HG03135 (cell line): ENCODE data around the gene VIL1.

Source experiments
- ATAC-seq: cut with Tn5 transposase; IDR thresholded peaks from one replicate; pipeline ENCODE4 v1.9.1; 2021; ENCODE audit warnings: mild to moderate bottlenecking, moderate library complexity; ENCODE audit not compliant: unreplicated experiment

VIL1 gene

GRCh38 chr2:218435003-218435982, 16.4 kb downstream of the VIL1 start:
- no peak for ATAC-seq

- ATAC-seq, result no peak
These were observed 18.1 kb downstream of the VIL1 start for GRCh38 chr2:218436992-218437391.

GRCh38 chr2:218437969-218438368, 19.0 kb downstream of the VIL1 start:
- ATAC-seq, result no peak

GRCh38 chr2:218438596-218438995, 19.7 kb downstream of the VIL1 start:
- no peak for ATAC-seq

- no peak for ATAC-seq
These were observed 25.9 kb downstream of the VIL1 start for GRCh38 chr2:218444692-218445357.

- no peak for ATAC-seq
These were observed 26.7 kb downstream of the VIL1 start for GRCh38 chr2:218445602-218446001.

- no peak for ATAC-seq
These were observed 27.6 kb downstream of the VIL1 start for GRCh38 chr2:218446547-218446946.

GRCh38 chr2:218447072-218447471, 28.1 kb downstream of the VIL1 start:
- no peak for ATAC-seq

- ATAC-seq, result no peak
These were observed 30.0 kb downstream of the VIL1 start for GRCh38 chr2:218448934-218449333.

GRCh38 chr2:218452079-218452478, 33.2 kb downstream of the VIL1 start:
- no peak for ATAC-seq

GRCh38 chr2:218456849-218457248, 37.9 kb downstream of the VIL1 start:
- ATAC-seq, result no peak

- no peak for ATAC-seq
These were observed 39.7 kb downstream of the VIL1 start for GRCh38 chr2:218458598-218458997.

GRCh38 chr2:218465987-218466633, 47.2 kb downstream of the VIL1 start:
- ATAC-seq, result no peak

- no peak for ATAC-seq
These were observed 51.5 kb downstream of the VIL1 start for GRCh38 chr2:218470448-218470847.

- no peak for ATAC-seq
These were observed 52.1 kb downstream of the VIL1 start for GRCh38 chr2:218471036-218471435.

GRCh38 chr2:218471982-218472381, 53.1 kb downstream of the VIL1 start:
- no peak for ATAC-seq

- ATAC-seq, result no peak
These were observed 54.1 kb downstream of the VIL1 start for GRCh38 chr2:218472988-218473387.

GRCh38 chr2:218474527-218474926, 55.6 kb downstream of the VIL1 start:
- ATAC-seq, result no peak

- no peak for ATAC-seq
These were observed 57.8 kb downstream of the VIL1 start for GRCh38 chr2:218476676-218477075.

GRCh38 chr2:218477247-218477646, 58.3 kb downstream of the VIL1 start:
- no peak for ATAC-seq

- no peak for ATAC-seq
These were observed 59.6 kb downstream of the VIL1 start for GRCh38 chr2:218478544-218478943.

GRCh38 chr2:218479595-218479994, 60.7 kb downstream of the VIL1 start:
- no peak for ATAC-seq
